GM12878 (cell line): ENCODE measurements around the gene ABI1.

Experiments
- ESRRA ChIP-seq: IDR thresholded peaks from 2 replicates; pipeline ENCODE4 v1.6.1; 2012; ENCODE audit warnings: mild to moderate bottlenecking, low read length, improper control_type of control experiment
- ZNF24 ChIP-seq: fragments of 450-650 bp; IDR thresholded peaks from 2 replicates; pipeline ENCODE4 v1.6.1; 2017; ENCODE audit warnings: antibody characterized with exemption, mild to moderate bottlenecking
- ZNF274 ChIP-seq: IDR thresholded peaks from one replicate; pipeline ENCODE4 v1.8.0; 2011; ENCODE audit not compliant: insufficient read length, insufficient read depth
- TF ChIP-seq, protein P1 (sequence below): fragments of 450-650 bp; conservative IDR thresholded peaks from 2 replicates; pipeline ENCODE4 v1.6.1; 2017; ENCODE audit warnings: mild to moderate bottlenecking, moderate library complexity
- TF ChIP-seq, protein P2 (sequence below): IDR thresholded peaks from 2 replicates; pipeline ENCODE4 v1.6.1; 2011; ENCODE audit warnings: low read depth, low read length, improper control_type of control experiment, borderline replicate concordance

DNA sequence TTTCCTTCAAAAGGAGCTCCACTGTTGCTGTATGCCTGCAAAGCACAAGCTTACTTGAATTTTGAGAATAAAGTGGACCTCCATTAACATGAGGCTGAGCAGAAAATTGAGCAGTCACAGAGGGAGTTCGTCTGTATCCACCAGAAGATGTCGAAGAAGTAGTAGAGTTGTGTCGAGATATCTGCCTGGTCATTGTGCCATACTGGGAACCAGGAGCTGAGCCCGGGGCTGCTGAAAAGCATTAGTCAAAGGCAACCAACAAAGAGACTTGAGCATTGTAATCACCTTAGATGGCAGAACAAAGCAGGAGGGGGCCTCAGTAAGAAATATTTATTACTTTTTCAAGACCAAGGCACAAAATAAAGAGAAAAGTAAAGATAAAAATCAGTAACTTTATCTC, 101.8 kb downstream of the ABI1 start:
- no peak for TF ChIP-seq ZNF24
- no peak for TF ChIP-seq ESRRA
- TF ChIP-seq, protein P1, sequence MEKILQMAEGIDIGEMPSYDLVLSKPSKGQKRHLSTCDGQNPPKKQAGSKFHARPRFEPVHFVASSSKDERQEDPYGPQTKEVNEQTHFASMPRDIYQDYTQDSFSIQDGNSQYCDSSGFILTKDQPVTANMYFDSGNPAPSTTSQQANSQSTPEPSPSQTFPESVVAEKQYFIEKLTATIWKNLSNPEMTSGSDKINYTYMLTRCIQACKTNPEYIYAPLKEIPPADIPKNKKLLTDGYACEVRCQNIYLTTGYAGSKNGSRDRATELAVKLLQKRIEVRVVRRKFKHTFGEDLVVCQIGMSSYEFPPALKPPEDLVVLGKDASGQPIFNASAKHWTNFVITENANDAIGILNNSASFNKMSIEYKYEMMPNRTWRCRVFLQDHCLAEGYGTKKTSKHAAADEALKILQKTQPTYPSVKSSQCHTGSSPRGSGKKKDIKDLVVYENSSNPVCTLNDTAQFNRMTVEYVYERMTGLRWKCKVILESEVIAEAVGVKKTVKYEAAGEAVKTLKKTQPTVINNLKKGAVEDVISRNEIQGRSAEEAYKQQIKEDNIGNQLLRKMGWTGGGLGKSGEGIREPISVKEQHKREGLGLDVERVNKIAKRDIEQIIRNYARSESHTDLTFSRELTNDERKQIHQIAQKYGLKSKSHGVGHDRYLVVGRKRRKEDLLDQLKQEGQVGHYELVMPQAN, result no peak
- TF ChIP-seq, protein P2, sequence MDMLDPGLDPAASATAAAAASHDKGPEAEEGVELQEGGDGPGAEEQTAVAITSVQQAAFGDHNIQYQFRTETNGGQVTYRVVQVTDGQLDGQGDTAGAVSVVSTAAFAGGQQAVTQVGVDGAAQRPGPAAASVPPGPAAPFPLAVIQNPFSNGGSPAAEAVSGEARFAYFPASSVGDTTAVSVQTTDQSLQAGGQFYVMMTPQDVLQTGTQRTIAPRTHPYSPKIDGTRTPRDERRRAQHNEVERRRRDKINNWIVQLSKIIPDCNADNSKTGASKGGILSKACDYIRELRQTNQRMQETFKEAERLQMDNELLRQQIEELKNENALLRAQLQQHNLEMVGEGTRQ, result no peak
- TF ChIP-seq ZNF274, result no peak
